Myocyte (in vitro differentiated cells): ENCODE measurements around the gene CAMKMT. TPM values are rescaled to one million over a fixed set of nuclear protein-coding genes. Genes with fewer than 3 reads are reported as not detected.

ENCODE experiments used
- DNase-seq: peaks from one replicate; pipeline ENCODE4 v3.0.0-alpha.2; 2012; ENCODE audit warnings: low read depth
- total RNA-seq: library from RNA; depleted of rRNA; stranded (reverse); fragments of >200 nt; gene quantifications from 2 replicates; pipeline ENCODE4 v1.2.3, GENCODE V29; 2014

The CAMKMT gene
- total RNA-seq, 1 donor from 2014 or later: 12.2 TPM

DNA sequence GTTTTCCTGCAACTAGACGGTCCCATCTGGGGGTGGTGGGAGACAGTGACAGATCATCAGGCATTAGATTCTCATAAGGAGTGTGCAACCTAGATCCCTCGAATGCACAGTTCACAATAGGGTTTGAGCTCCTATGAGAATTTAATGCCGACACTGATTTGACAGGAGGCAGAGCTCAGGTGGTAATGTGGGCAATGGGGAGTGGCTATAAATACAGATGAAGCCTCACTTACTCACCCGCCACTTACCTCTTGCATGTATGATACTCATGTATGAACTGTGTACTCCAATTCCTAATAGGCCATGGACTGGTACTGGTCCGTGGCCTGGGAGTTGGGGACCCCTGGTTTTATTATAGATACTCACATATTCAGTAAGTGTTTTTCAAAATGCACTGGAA is 457.3 kb downstream of the CAMKMT start:
- no peak for DNase-seq

- DNase-seq: no peak
These were observed 459.8 kb downstream of the CAMKMT start for GRCh38 chr2:44821500-44821899.

GRCh38 chr2:44822174-44822573 is 460.4 kb downstream of the CAMKMT start:
- no peak for DNase-seq

Other genes with a start within 250 kb of the CAMKMT start
- 38.1 and 51.6 TPM in 2 replicates for gene PPM1B, start 193.1 kb upstream of the CAMKMT start, total RNA-seq
- not detected in 2 replicates for gene SLC3A1, start 86.5 kb upstream of the CAMKMT start, total RNA-seq
- 258 and 369 TPM in 2 replicates for gene PREPL, start 453 bp upstream of the CAMKMT start, total RNA-seq